ENCODE data around the gene CFAP69. TPM values are rescaled to one million over a fixed set of nuclear protein-coding genes. Genes with fewer than 3 reads are reported as not detected.
"Not testable (repeated sequence)": the region's sequence is repeated elsewhere in the genome, so short reads cannot be mapped to it uniquely, and the experiment has no call there.

CFAP69 gene
- total and polyA plus RNA-seq, 5 donors from 2014 or later, result not detected

- no peak overlapping the region for H3K27ac ChIP-seq (ENCODE audit: insufficient read depth, low read length, poor library complexity, severe bottlenecking)
- Mint-ChIP-seq H3K36me3 (peaks cover 43% of the 10 kb centered on the region), H3K9me3 (peaks cover 0 to 2% (median 0%) of the 10 kb centered on the region in 7 donors), H3K27me3 (peaks cover 11% of the 10 kb centered on the region), H3K4me3 (peak overlapping the region in 3 of 4 donors; percentile 17 to 65 (median 47)), H3K27ac (peak overlapping the region in 2 of 3 donors; percentile 81 to 99), H3K4me1 (peaks cover 36 to 78% (median 54%) of the 10 kb centered on the region in 4 donors)
- no peaks in the 10 kb centered on the region for H3K9me3 ChIP-seq (ENCODE audit: control insufficient read depth in 2 of 2, low read length in 2 of 2)
- ATAC-seq (ENCODE audit: low read depth in 2 of 2) (no peak), DNase-seq (no peak)
- peaks cover 32% of the 10 kb centered on the region for H3K4me1 ChIP-seq (ENCODE audit: control insufficient read depth, insufficient read depth, low read length, poor library complexity, severe bottlenecking)
- no peaks in the 10 kb centered on the region for H3K27me3 ChIP-seq (ENCODE audit: control insufficient read depth, insufficient read depth, low read length)
- H3K36me3 ChIP-seq (ENCODE audit: control insufficient read depth, insufficient read depth, low read length), result peaks cover 24% of the 10 kb centered on the region
- H3K4me3 ChIP-seq (ENCODE audit: low read depth, low read length), result no peak overlapping the region
Observed at GRCh38 chr7:90349305-90349704, 104.3 kb downstream of the CFAP69 start.

DNA sequence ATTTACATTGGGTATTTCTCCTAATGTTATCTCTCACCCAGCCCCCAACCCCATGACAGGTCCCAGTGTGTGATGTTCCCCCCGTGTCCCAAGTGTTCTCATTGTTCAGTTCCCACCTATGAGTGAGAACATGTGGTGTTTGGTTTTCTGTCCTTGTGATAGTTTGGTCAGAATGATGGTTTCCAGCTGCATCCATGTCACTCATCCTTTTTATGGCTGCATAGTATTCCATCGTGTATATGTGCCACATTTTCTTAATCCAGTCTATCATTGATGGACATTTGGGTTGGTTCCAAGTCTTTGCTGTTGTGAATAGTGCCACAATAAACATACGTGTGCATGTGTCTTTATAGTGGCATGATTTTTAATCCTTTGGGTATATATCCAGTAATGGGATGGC is 105.1 kb downstream of the CFAP69 start:
- not testable (repeated sequence) for H3K4me3 ChIP-seq (ENCODE audit: low read depth, low read length); DNase-seq; H3K27ac ChIP-seq (ENCODE audit: insufficient read depth, low read length, poor library complexity, severe bottlenecking); H3K9me3 Mint-ChIP-seq; ATAC-seq (ENCODE audit: low read depth in 2 of 2); H3K27me3 ChIP-seq (ENCODE audit: control insufficient read depth, insufficient read depth, low read length); H3K9me3 ChIP-seq (ENCODE audit: control insufficient read depth in 2 of 2, low read length in 2 of 2)
- H3K4me1 ChIP-seq (ENCODE audit: control insufficient read depth, insufficient read depth, low read length, poor library complexity, severe bottlenecking), result peaks cover 32% of the 10 kb centered on the region
- H3K4me1 Mint-ChIP-seq, result peaks cover 35 to 76% (median 52%) of the 10 kb centered on the region in 4 donors
- H3K27ac Mint-ChIP-seq, result peak overlapping the region in 1 of 3 donors; percentile 8
- H3K4me3 Mint-ChIP-seq, result peak overlapping the region in 1 of 4 donors; percentile 61
- H3K36me3 ChIP-seq (ENCODE audit: control insufficient read depth, insufficient read depth, low read length), result peaks cover 29% of the 10 kb centered on the region
- H3K36me3 Mint-ChIP-seq, result peaks cover 45% of the 10 kb centered on the region
- peaks cover 11% of the 10 kb centered on the region for H3K27me3 Mint-ChIP-seq

- no peak overlapping the region for H3K4me3 Mint-ChIP-seq
- H3K4me1 Mint-ChIP-seq, result peaks cover 31 to 59% (median 40%) of the 10 kb centered on the region in 4 donors
- Histone ChIP-seq H3K27me3 (ENCODE audit: control insufficient read depth, insufficient read depth, low read length) (no peaks in the 10 kb centered on the region), H3K4me3 (ENCODE audit: low read depth, low read length) (no peak overlapping the region), H3K27ac (ENCODE audit: insufficient read depth, low read length, poor library complexity, severe bottlenecking) (no peak overlapping the region), H3K9me3 (ENCODE audit: control insufficient read depth in 2 of 2, low read length in 2 of 2) (peaks cover 5 to 10% of the 10 kb centered on the region in 2 experiments), H3K36me3 (ENCODE audit: control insufficient read depth, insufficient read depth, low read length) (peaks cover 49% of the 10 kb centered on the region), H3K4me1 (ENCODE audit: control insufficient read depth, insufficient read depth, low read length, poor library complexity, severe bottlenecking) (peaks cover 19% of the 10 kb centered on the region)
- H3K27ac Mint-ChIP-seq, result peak overlapping the region; percentile 23 to 42 (median 27)
- H3K9me3 Mint-ChIP-seq, result peaks cover 0 to 7% (median 3%) of the 10 kb centered on the region in 7 donors
- ATAC-seq (ENCODE audit: low read depth in 2 of 2) (no peak), DNase-seq (no peak)
- H3K27me3 Mint-ChIP-seq, result peaks cover 5% of the 10 kb centered on the region
- peaks cover 60% of the 10 kb centered on the region for H3K36me3 Mint-ChIP-seq
Observed at GRCh38 chr7:90351987-90352386, 107.0 kb downstream of the CFAP69 start.

Other genes with a start within 250 kb of the CFAP69 start
- gene STEAP1, start 90.7 kb upstream of the CFAP69 start, total RNA-seq, result not detected
- not detected for gene STEAP1, start 90.7 kb upstream of the CFAP69 start, polyA plus RNA-seq
- not detected for gene STEAP2, start 33.4 kb upstream of the CFAP69 start, total RNA-seq
- gene STEAP2, start 33.4 kb upstream of the CFAP69 start, polyA plus RNA-seq, result not detected
- not detected for gene FAM237B, start 76.1 kb downstream of the CFAP69 start, total RNA-seq
- gene FAM237B, start 76.1 kb downstream of the CFAP69 start, polyA plus RNA-seq, result not detected
- gene GTPBP10, start 101.5 kb downstream of the CFAP69 start, total RNA-seq, result 27.2 TPM
- gene GTPBP10, start 101.5 kb downstream of the CFAP69 start, polyA plus RNA-seq, result 10 to 100 TPM; 34.9 to 49.1 (median 41.5) TPM
- gene CLDN12, start 158.3 kb downstream of the CFAP69 start, total RNA-seq, result 2.9 TPM
- gene CLDN12, start 158.3 kb downstream of the CFAP69 start, polyA plus RNA-seq, result under 1 TPM in 3 of 4 donors, not detected in 1; 0.44 to 0.75 (median 0.52) TPM
- gene PTTG1IP2, start 224.5 kb downstream of the CFAP69 start, total RNA-seq, result not detected
- not detected for gene PTTG1IP2, start 224.5 kb downstream of the CFAP69 start, polyA plus RNA-seq

All from CD4-positive, CD25-positive, alpha-beta regulatory T cell (primary cell).